B cell (primary cell): ENCODE results near the gene CADPS. TPM values are rescaled to one million over a fixed set of nuclear protein-coding genes. Genes with fewer than 3 reads are reported as not detected.

ENCODE experiments used
- ATAC-seq: fragments of 200-7000 bp; cut with Tn5 transposase; one replicate; pipeline ENCODE4 v1.10.0; 2021; ENCODE audit warnings: low read depth, mild to moderate bottlenecking, moderate number of reproducible peaks, moderate library complexity
- CTCF ChIA-PET: fragments of 350-600 bp; sonication (Branson Sonifier 250); formaldehyde crosslinking; loops from one replicate; lab custom pipeline; 2021; ENCODE audit warnings: antibody characterized with exemption, inconsistent platforms; lab: Charles Lee
- POLR2A ChIA-PET: fragments of 350-600 bp; sonication (Branson Sonifier 250); formaldehyde crosslinking; loops from one replicate; lab custom pipeline; 2021; ENCODE audit warnings: antibody characterized with exemption; lab: Charles Lee
- DNase-seq: peaks from one replicate; pipeline ENCODE4 v3.0.0; 2013
- H2AFZ ChIP-seq: 2 replicates; pipeline ENCODE4 v1.6.1; 2012; ENCODE audit warnings: mild to moderate bottlenecking, low read depth, low read length; ENCODE audit not compliant: insufficient read depth, poor library complexity, severe bottlenecking
- H3K27ac ChIP-seq, 2 donors: 1 replicate in 1 of 2; 2 replicates in 1 of 2; pipeline ENCODE4 v1.5.1; 2012 to 2013; ENCODE audit warnings: low read length in 2 of 2, mild to moderate bottlenecking in 2 of 2, moderate library complexity in 1 of 2
- H3K27me3 ChIP-seq, 4 experiments: fragments of 200-600 bp in 1 of 4; sonication (generic) in 1 of 4; replicated peaks in 1 of 4; 1 replicate in 2 of 4; 2 replicates in 2 of 4; pipeline versions ENCODE4 v1.6.1 to v1.7.0; 2013 to 2016; ENCODE audit warnings: low read length in 3 of 4, mild to moderate bottlenecking in 2 of 4, mixed read lengths in 1 of 4, moderate library complexity in 1 of 4; ENCODE audit not compliant: insufficient read depth in 4 of 4, control insufficient read depth in 3 of 4; ENCODE audit errors: control extremely low read depth in 1 of 4
- H3K36me3 ChIP-seq, 2 experiments: replicated peaks in 1 of 2; 1 replicate in 1 of 2; 2 replicates in 1 of 2; pipeline versions ENCODE4 v1.6.1 to v1.7.1; 2013; ENCODE audit warnings: low read length in 1 of 2; ENCODE audit not compliant: insufficient read depth in 2 of 2, control insufficient read depth in 1 of 2; ENCODE audit errors: control extremely low read depth in 1 of 2, extremely low read depth in 1 of 2
- H3K4me1 ChIP-seq, 2 donors: fragments of 200-600 bp in 1 of 2; sonication (generic) in 1 of 2; 1 replicate in 1 of 2; 2 replicates in 1 of 2; pipeline versions ENCODE4 v1.5.1 to v1.6.1; 2013 to 2017; ENCODE audit warnings: low read length in 2 of 2; ENCODE audit not compliant: control insufficient read depth in 2 of 2, insufficient read depth in 2 of 2
- H3K4me2 ChIP-seq: replicated peaks from 2 replicates; pipeline ENCODE3; 2012; ENCODE audit warnings: mild to moderate bottlenecking, low read depth, low read length; ENCODE audit not compliant: poor library complexity, severe bottlenecking
- H3K4me3 ChIP-seq, 5 experiments: fragments of 200-600 bp in 1 of 5; sonication (generic) in 1 of 5; 1 replicate in 3 of 5; 2 replicates in 2 of 5; pipeline versions ENCODE4 v1.5.1 to v1.7.0; 2011 to 2016; ENCODE audit warnings: low read length in 4 of 5, mild to moderate bottlenecking in 4 of 5, low read depth in 2 of 5, control low read depth in 1 of 5, moderate library complexity in 1 of 5; ENCODE audit not compliant: insufficient read depth in 1 of 5; ENCODE audit errors: control extremely low read depth in 1 of 5, extremely low read depth in 1 of 5
- H3K79me2 ChIP-seq: fragments of 200-600 bp; sonication (generic); one replicate; pipeline ENCODE4 v1.6.0; 2016; ENCODE audit warnings: low read length; ENCODE audit not compliant: control insufficient read depth, insufficient read depth
- H3K9ac ChIP-seq: fragments of 200-600 bp; sonication (generic); 2 replicates; pipeline ENCODE4 v1.6.1; 2017; ENCODE audit warnings: mild to moderate bottlenecking, low read length, moderate library complexity
- H3K9me3 ChIP-seq, 3 donors: one replicate each; pipeline versions ENCODE4 v1.6.1 to v1.7.1; 2013; ENCODE audit warnings: low read length in 2 of 3; ENCODE audit not compliant: control insufficient read depth in 2 of 3, insufficient read depth in 1 of 3; ENCODE audit errors: control extremely low read depth in 1 of 3
- H4K20me1 ChIP-seq: 2 replicates; pipeline ENCODE4 v1.6.0; 2012; ENCODE audit warnings: mild to moderate bottlenecking, low read length; ENCODE audit not compliant: insufficient read depth, control insufficient read depth, poor library complexity, severe bottlenecking
- H3K27ac Mint-ChIP-seq: one replicate; pipeline ENCODE4 v1.8.0; 2021; ENCODE audit warnings: mixed read lengths
- H3K27me3 Mint-ChIP-seq: one replicate; pipeline ENCODE4 v1.8.0; 2021; ENCODE audit warnings: mixed read lengths
- H3K4me1 Mint-ChIP-seq: one replicate; pipeline ENCODE4 v1.8.0; 2021; ENCODE audit warnings: mixed read lengths
- H3K4me3 Mint-ChIP-seq: one replicate; pipeline ENCODE4 v1.8.0; 2021; ENCODE audit warnings: mixed read lengths
- H3K9me3 Mint-ChIP-seq: one replicate; pipeline ENCODE4 v1.8.0; 2022; ENCODE audit warnings: mixed read lengths; ENCODE audit not compliant: insufficient read depth
- CTCF ChIP-seq: fragments of 200-600 bp; IDR thresholded peaks from one replicate; pipeline ENCODE4 v1.8.0; 2022; ENCODE audit warnings: antibody characterized with exemption, mild to moderate bottlenecking
- EZH2 ChIP-seq: IDR thresholded peaks from 2 replicates; pipeline ENCODE4 v1.6.1; 2012; ENCODE audit warnings: borderline replicate concordance, low read depth, mild to moderate bottlenecking, moderate library complexity, low read length; ENCODE audit not compliant: insufficient read depth, poor library complexity, severe bottlenecking
- WGBS: methylation state at CpG from one replicate; pipeline ENCODE4 v1.1.5; 2013; ENCODE audit warnings: missing lambda C conversion rate; ENCODE audit not compliant: insufficient coverage; 5-methylcytosine and 5-hydroxymethylcytosine counted together
- intact Hi-C: fragments of 100-400 bp; cut with micrococcal nuclease; formaldehyde crosslinking; loops from one replicate; pipeline ENCODE4 v1.10.0; 2022
- polyA plus RNA-seq: library from polyadenylated mRNA; depleted of rRNA; stranded (reverse); fragments of >200 nt; gene quantifications from 2 replicates; pipeline ENCODE4 v1.2.3, GENCODE V29; 2012
- total RNA-seq, 2 donors: library from RNA; stranded (reverse); fragments of 120-200 nt in 1 of 2; gene quantifications; 1 replicate in 1 of 2; 2 replicates in 1 of 2; pipeline versions ENCODE4 v1.2.3 to v1.2.4, GENCODE V29; 2013 to 2022

CADPS gene
- total and polyA plus RNA-seq, 2 donors (not counting 1 experiment from before 2014, with no cell fraction given), result 0.16 to 0.22 TPM

DNA sequence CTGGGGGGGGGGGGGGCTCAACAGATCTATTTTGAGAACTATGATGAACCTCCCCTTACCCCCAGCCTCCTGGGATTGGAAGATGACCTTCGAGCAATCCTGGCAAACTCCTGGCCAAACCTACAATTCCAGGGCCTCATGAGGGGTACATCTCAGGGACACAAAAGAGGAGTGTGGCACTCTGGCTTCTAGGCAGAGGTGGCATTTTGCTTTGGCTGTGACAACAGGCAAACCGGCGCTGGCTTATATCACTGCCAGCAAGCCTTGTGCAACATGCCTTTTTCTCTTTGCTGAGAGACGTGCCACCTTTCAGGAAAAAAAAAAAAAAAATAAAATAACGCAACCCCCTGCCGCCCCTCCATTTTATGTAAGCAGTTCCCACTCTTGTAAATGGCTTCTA lies 470.1 kb downstream of the CADPS start:
- Mint-ChIP-seq H3K27ac (no peak overlapping the region), H3K4me3 (no peak overlapping the region), H3K27me3 (peaks cover 4% of the 10 kb centered on the region), H3K4me1 (no peaks in the 10 kb centered on the region), H3K9me3 (no peaks in the 10 kb centered on the region)
- Histone ChIP-seq H3K4me1 (no peaks in the 10 kb centered on the region), H2AFZ (no peak overlapping the region), H3K9me3 (no peaks in the 10 kb centered on the region), H3K27me3 (no peaks in the 10 kb centered on the region), H3K27ac (no peak overlapping the region), H3K36me3 (no peaks in the 10 kb centered on the region), H3K79me2 (no peaks in the 10 kb centered on the region), H3K4me2 (no peak overlapping the region), H4K20me1 (no peaks in the 10 kb centered on the region), H3K9ac (no peak overlapping the region), H3K4me3 (no peak overlapping the region)
- DNase-seq (no peak), ATAC-seq (no peak)
- 100% methylated on average over 3 of the region's 6 CpGs for WGBS
- TF ChIP-seq CTCF, result no peak
- TF ChIP-seq EZH2, result no peak
- ChIA-PET CTCF (no interaction called here), POLR2A (no interaction called here)
- intact Hi-C loops, result no loop called here

- Histone ChIP-seq H3K9ac (no peak overlapping the region), H3K4me1 (no peaks in the 10 kb centered on the region), H2AFZ (no peak overlapping the region), H3K36me3 (no peaks in the 10 kb centered on the region), H3K27ac (no peak overlapping the region), H3K27me3 (no peaks in the 10 kb centered on the region), H3K4me3 (no peak overlapping the region), H3K9me3 (no peaks in the 10 kb centered on the region), H4K20me1 (no peaks in the 10 kb centered on the region), H3K79me2 (no peaks in the 10 kb centered on the region), H3K4me2 (no peak overlapping the region)
- H3K27me3 Mint-ChIP-seq, result peaks cover 4% of the 10 kb centered on the region
- no peak overlapping the region for H3K4me3 Mint-ChIP-seq
- ATAC-seq (no peak), DNase-seq (no peak)
- CTCF ChIA-PET, result no interaction called here
- POLR2A ChIA-PET, result no interaction called here
- no peaks in the 10 kb centered on the region for H3K4me1 Mint-ChIP-seq
- H3K27ac Mint-ChIP-seq, result no peak overlapping the region
- no peaks in the 10 kb centered on the region for H3K9me3 Mint-ChIP-seq
- intact Hi-C loops, result no loop called here
- TF ChIP-seq EZH2 (no peak), CTCF (no peak)
- 90% methylated on average over 5 of the region's 8 CpGs for WGBS
Observed at GRCh38 chr3:62404321-62404720, 470.9 kb downstream of the CADPS start.
